ENCODE data around the gene ZC3H12D. TPM values are rescaled to one million over a fixed set of nuclear protein-coding genes. Genes with fewer than 3 reads are reported as not detected.

The ZC3H12D gene
- total RNA-seq, 3 donors from 2014 or later (not counting 1 experiment from before 2014, with no cell fraction given): 0.49 to 7.7 (median 4.1) TPM

DNA sequence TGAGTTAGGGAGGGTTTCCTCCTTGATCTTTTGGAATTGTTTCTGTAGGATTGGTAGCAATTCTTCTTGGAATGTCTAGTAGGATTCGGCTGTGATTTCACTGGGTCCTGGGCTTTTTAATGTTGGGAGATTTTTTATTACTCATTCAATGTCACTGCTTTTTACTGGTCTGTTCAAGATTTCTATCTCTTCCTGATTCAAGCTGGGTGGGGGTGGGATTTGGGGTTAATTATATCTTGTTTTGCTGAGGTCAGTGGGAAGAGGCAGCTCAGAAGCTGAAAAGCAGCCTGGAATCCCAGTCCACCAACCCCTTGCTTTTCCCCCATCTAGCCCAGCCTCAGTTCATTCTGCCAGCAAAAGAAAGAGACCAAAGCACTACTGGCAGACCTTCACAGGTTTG is 45.2 kb downstream of the ZC3H12D start:
- intact Hi-C loops (cut with micrococcal nuclease): no loop called here
- Mint-ChIP-seq H3K4me3 (no peak overlapping the region), H3K27me3 (ENCODE audit: low read depth in 2 of 2) (peaks cover 0 to 3% of the 10 kb centered on the region in 2 donors), H3K4me1 (peaks cover 0 to 5% of the 10 kb centered on the region in 2 donors), H3K36me3 (no peaks in the 10 kb centered on the region), H3K27ac (no peak overlapping the region), H3K9me3 (no peaks in the 10 kb centered on the region)
- DNase-seq (no peak), ATAC-seq (no peak)
- no peaks in the 10 kb centered on the region for H3K9me3 ChIP-seq (ENCODE audit: control insufficient read depth, insufficient read depth, low read length)
- no CpG with 5 or more reads among the region's 1 CpG for WGBS (ENCODE audit: insufficient coverage)
- H3K4me3 ChIP-seq (ENCODE audit: low read length): no peak overlapping the region
- H3K4me1 ChIP-seq (ENCODE audit: control insufficient read depth, insufficient read depth, low read length): no peaks in the 10 kb centered on the region
- H3K36me3 ChIP-seq (ENCODE audit: control insufficient read depth, insufficient read depth, low read length): no peaks in the 10 kb centered on the region
- no peaks in the 10 kb centered on the region for H3K27me3 ChIP-seq (ENCODE audit: control insufficient read depth, insufficient read depth, low read length)
- TF ChIP-seq, protein P1, sequence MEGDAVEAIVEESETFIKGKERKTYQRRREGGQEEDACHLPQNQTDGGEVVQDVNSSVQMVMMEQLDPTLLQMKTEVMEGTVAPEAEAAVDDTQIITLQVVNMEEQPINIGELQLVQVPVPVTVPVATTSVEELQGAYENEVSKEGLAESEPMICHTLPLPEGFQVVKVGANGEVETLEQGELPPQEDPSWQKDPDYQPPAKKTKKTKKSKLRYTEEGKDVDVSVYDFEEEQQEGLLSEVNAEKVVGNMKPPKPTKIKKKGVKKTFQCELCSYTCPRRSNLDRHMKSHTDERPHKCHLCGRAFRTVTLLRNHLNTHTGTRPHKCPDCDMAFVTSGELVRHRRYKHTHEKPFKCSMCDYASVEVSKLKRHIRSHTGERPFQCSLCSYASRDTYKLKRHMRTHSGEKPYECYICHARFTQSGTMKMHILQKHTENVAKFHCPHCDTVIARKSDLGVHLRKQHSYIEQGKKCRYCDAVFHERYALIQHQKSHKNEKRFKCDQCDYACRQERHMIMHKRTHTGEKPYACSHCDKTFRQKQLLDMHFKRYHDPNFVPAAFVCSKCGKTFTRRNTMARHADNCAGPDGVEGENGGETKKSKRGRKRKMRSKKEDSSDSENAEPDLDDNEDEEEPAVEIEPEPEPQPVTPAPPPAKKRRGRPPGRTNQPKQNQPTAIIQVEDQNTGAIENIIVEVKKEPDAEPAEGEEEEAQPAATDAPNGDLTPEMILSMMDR (IDR thresholded peaks at IDR 0.05): no peak
- no peak overlapping the region for H3K27ac ChIP-seq (ENCODE audit: low read length)

DNA sequence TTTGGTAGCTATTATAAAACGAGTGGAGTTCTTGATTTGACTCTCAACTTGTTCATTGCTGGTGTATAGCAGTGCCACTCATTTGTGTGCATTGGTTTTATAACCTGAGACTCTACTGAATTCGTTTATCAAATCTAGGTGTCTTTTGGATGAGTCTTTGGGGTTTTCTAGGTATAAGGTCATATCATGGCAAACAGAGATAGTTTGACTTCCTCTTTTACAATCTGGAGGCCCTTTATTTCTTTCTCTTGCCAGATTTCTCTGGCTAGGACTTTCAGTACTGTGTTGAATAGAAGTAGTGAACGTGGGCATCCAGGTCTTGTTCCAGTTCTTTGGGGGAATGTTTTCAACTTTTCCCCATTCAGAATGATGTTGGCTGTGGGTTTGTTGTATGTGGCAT is 46.0 kb downstream of the ZC3H12D start:
- no peak overlapping the region for H3K27ac ChIP-seq (ENCODE audit: low read length)
- H3K27me3 Mint-ChIP-seq (ENCODE audit: low read depth in 2 of 2): peaks cover 0 to 3% of the 10 kb centered on the region in 2 donors
- WGBS (ENCODE audit: insufficient coverage): 46% methylated on average over 3 of the region's 3 CpGs
- no peaks in the 10 kb centered on the region for H3K27me3 ChIP-seq (ENCODE audit: control insufficient read depth, insufficient read depth, low read length)
- H3K4me1 Mint-ChIP-seq: peaks cover 0 to 5% of the 10 kb centered on the region in 2 donors
- intact Hi-C loops (cut with micrococcal nuclease): no loop called here
- no peak overlapping the region for H3K4me3 Mint-ChIP-seq
- H3K9me3 Mint-ChIP-seq: no peaks in the 10 kb centered on the region
- TF ChIP-seq, protein P1 (IDR thresholded peaks at IDR 0.05): no peak
- no peaks in the 10 kb centered on the region for H3K4me1 ChIP-seq (ENCODE audit: control insufficient read depth, insufficient read depth, low read length)
- H3K4me3 ChIP-seq (ENCODE audit: low read length): no peak overlapping the region
- H3K9me3 ChIP-seq (ENCODE audit: control insufficient read depth, insufficient read depth, low read length): no peaks in the 10 kb centered on the region
- ATAC-seq: no peak
- no peaks in the 10 kb centered on the region for H3K36me3 Mint-ChIP-seq
- H3K27ac Mint-ChIP-seq: no peak overlapping the region
- H3K36me3 ChIP-seq (ENCODE audit: control insufficient read depth, insufficient read depth, low read length): no peaks in the 10 kb centered on the region
- no peak for DNase-seq

DNA sequence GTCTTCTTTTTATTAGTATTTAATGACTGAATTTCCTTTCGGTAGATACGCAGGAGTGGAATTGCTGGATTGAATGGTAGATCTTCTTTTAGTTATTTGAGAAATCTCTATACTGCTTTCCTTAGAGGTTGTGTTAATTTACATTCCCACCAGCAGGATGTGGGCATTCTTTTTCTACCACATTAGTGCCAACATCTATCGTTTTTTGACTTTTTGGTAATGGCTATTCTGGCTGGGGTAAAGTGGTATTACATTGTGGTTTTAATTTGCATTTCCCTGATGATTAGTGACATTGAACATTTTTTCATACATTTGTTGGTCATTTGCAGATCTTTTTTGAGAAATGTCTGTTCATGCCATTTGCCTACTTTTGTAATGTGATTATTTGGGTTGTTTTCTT is 47.6 kb downstream of the ZC3H12D start:
- H3K9me3 ChIP-seq (ENCODE audit: control insufficient read depth, insufficient read depth, low read length): no peaks in the 10 kb centered on the region
- no peaks in the 10 kb centered on the region for H3K4me1 ChIP-seq (ENCODE audit: control insufficient read depth, insufficient read depth, low read length)
- H3K4me1 Mint-ChIP-seq: peaks cover 0 to 5% of the 10 kb centered on the region in 2 donors
- intact Hi-C loops (cut with micrococcal nuclease): no loop called here
- ATAC-seq (no peak), DNase-seq (no peak)
- WGBS (ENCODE audit: insufficient coverage): 100% methylated on average over 1 of the region's 3 CpGs
- no peak overlapping the region for H3K4me3 Mint-ChIP-seq
- H3K27me3 Mint-ChIP-seq (ENCODE audit: low read depth in 2 of 2): no peaks in the 10 kb centered on the region
- H3K27ac Mint-ChIP-seq: no peak overlapping the region
- no peak overlapping the region for H3K27ac ChIP-seq (ENCODE audit: low read length)
- TF ChIP-seq, protein P1 (IDR thresholded peaks at IDR 0.05): no peak
- H3K4me3 ChIP-seq (ENCODE audit: low read length): no peak overlapping the region
- H3K27me3 ChIP-seq (ENCODE audit: control insufficient read depth, insufficient read depth, low read length): no peaks in the 10 kb centered on the region
- H3K36me3 ChIP-seq (ENCODE audit: control insufficient read depth, insufficient read depth, low read length): no peaks in the 10 kb centered on the region
- H3K9me3 Mint-ChIP-seq: no peaks in the 10 kb centered on the region
- no peaks in the 10 kb centered on the region for H3K36me3 Mint-ChIP-seq

DNA sequence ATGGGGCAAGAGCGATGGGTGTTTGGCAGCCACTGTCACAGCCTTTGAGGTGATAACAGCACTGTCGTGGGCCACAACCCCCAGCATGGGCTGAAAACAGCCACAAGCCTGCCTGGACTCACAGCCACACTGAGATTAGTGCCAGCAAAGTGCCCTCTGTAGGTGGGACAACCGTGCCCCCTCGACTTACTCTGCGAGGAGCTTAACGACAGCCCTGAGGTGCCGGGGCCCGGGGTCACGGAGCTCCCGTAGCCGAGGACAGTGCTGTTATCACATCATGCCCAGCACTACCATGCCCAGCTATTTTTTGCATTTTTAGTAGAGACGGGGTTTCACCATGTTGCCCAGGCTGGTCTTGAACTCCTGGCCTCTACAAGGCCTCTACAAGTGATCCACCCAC is 48.2 kb downstream of the ZC3H12D start:
- Mint-ChIP-seq H3K4me1 (peaks cover 0 to 10% of the 10 kb centered on the region in 2 donors), H3K9me3 (no peaks in the 10 kb centered on the region), H3K4me3 (no peak overlapping the region), H3K27ac (no peak overlapping the region), H3K36me3 (no peaks in the 10 kb centered on the region), H3K27me3 (ENCODE audit: low read depth in 2 of 2) (no peaks in the 10 kb centered on the region)
- 89% methylated on average over 12 of the region's 12 CpGs for WGBS (ENCODE audit: insufficient coverage)
- no peaks in the 10 kb centered on the region for H3K9me3 ChIP-seq (ENCODE audit: control insufficient read depth, insufficient read depth, low read length)
- DNase-seq (no peak), ATAC-seq (no peak)
- no peaks in the 10 kb centered on the region for H3K36me3 ChIP-seq (ENCODE audit: control insufficient read depth, insufficient read depth, low read length)
- intact Hi-C loops (cut with micrococcal nuclease): no loop called here
- no peaks in the 10 kb centered on the region for H3K27me3 ChIP-seq (ENCODE audit: control insufficient read depth, insufficient read depth, low read length)
- peaks cover 4% of the 10 kb centered on the region for H3K4me1 ChIP-seq (ENCODE audit: control insufficient read depth, insufficient read depth, low read length)
- H3K4me3 ChIP-seq (ENCODE audit: low read length): no peak overlapping the region
- no peak overlapping the region for H3K27ac ChIP-seq (ENCODE audit: low read length)
- TF ChIP-seq, protein P1 (IDR thresholded peaks at IDR 0.05): no peak
